K562 (cell line): ENCODE results near the gene CDHR2. TPM values are rescaled to one million over a fixed set of nuclear protein-coding genes. Genes with fewer than 3 reads are reported as not detected.

Experiments used
- CCAR2 ChIP-seq: fragments of 200-400 bp; formaldehyde crosslinking; IDR thresholded peaks from 2 replicates; pipeline ENCODE4 v1.6.1; 2017; ENCODE audit warnings: mild to moderate bottlenecking, low read depth, low read length
- HOXB6 ChIP-seq: fragments of 250-450 bp; sonication (Bioruptor Pico); IDR thresholded peaks from 2 replicates; pipeline ENCODE4 v1.5.1; 2022; ENCODE audit warnings: mild to moderate bottlenecking, borderline replicate concordance
- MAFK ChIP-seq: IDR thresholded peaks from 2 replicates; pipeline ENCODE4 v1.6.1; 2011; ENCODE audit warnings: low read length, improper control_type of control experiment
- POLR2AphosphoS2 ChIP-seq: IDR thresholded peaks from 2 replicates; pipeline ENCODE4 v1.6.1; 2012; ENCODE audit warnings: low read length, improper control_type of control experiment
- SOX6 ChIP-seq: fragments of 450-650 bp; IDR thresholded peaks from 2 replicates; pipeline ENCODE4 v1.6.1; 2014; ENCODE audit warnings: mild to moderate bottlenecking
- SRSF7 ChIP-seq: fragments of 200-400 bp; formaldehyde crosslinking; optimal IDR thresholded peaks from 2 replicates; pipeline ENCODE3; 2017; ENCODE audit warnings: mild to moderate bottlenecking, low read depth, low read length
- ZNF408 ChIP-seq: fragments of 250-450 bp; sonication (Bioruptor Pico); IDR thresholded peaks from 2 replicates; pipeline ENCODE4 v1.4.0; 2020; ENCODE audit warnings: low read depth, mild to moderate bottlenecking, moderate library complexity
- ZNF436 ChIP-seq: fragments of 250-450, 450-650 bp; sonication (Bioruptor Pico); formaldehyde crosslinking; IDR thresholded peaks from 2 replicates; pipeline ENCODE4 v1.7.0; 2020; ENCODE audit warnings: mild to moderate bottlenecking
- ZSCAN29 ChIP-seq: fragments of 450-650 bp; IDR thresholded peaks from 2 replicates; pipeline ENCODE4 v1.6.1; 2017
- polyA plus RNA-seq, 8 experiments: library from polyadenylated mRNA; depleted of rRNA in 4 of 8; stranded (reverse) in 5 of 8; unstranded in 3 of 8; fragments of >200 nt; fragmentation: Nextera tagmentation in 2 of 8; fragmentation: Illumina TruSeq in 1 of 8; extraction: Ambion mirVana in 2 of 8; extraction: Trizol in 1 of 8; gene quantifications; 2 replicates each; pipeline versions ENCODE4 v1.2.1 to v1.2.3, GENCODE V29; 2011 to 2014; ENCODE audit warnings: inconsistent platforms in 1 of 8, missing spikeins in 1 of 8
- total RNA-seq, 7 experiments: library from RNA; depleted of rRNA in 6 of 7; stranded (reverse); fragments of >200 nt in 6 of 7; fragmentation: Illumina TruSeq in 2 of 7; extraction: Trizol in 2 of 7; gene quantifications; 2 replicates each; pipeline versions ENCODE4 v1.2.1 to v1.2.3, GENCODE V29; 2011 to 2021; ENCODE audit warnings: low replicate concordance in 1 of 7
- TF ChIP-seq, protein P1 (sequence below): sonication (generic); formaldehyde crosslinking; IDR thresholded peaks from 2 replicates; pipeline ENCODE4 v1.8.0; 2022; ENCODE audit warnings: mild to moderate bottlenecking, missing genetic modification reagents
- TF ChIP-seq, protein P2 (sequence below), 2 experiments: IDR thresholded peaks; 2 replicates each; pipeline ENCODE4 v1.6.1; 2011; ENCODE audit warnings: borderline replicate concordance in 1 of 2, control low read depth in 1 of 2, low read depth in 1 of 2, low read length in 1 of 2, mild to moderate bottlenecking in 1 of 2, mixed read lengths in 1 of 2, moderate library complexity in 1 of 2; ENCODE audit not compliant: insufficient read depth in 1 of 2, insufficient read length in 1 of 2, poor library complexity in 1 of 2, severe bottlenecking in 1 of 2; ENCODE audit errors: extremely low read depth in 1 of 2

The CDHR2 gene
- total and polyA plus RNA-seq, 9 of the 15 experiments (the other 6 are each of a cell fraction or from before 2014, with no cell fraction given): 0.01 to 0.62 (median 0.09) TPM; not detected in 2

DNA sequence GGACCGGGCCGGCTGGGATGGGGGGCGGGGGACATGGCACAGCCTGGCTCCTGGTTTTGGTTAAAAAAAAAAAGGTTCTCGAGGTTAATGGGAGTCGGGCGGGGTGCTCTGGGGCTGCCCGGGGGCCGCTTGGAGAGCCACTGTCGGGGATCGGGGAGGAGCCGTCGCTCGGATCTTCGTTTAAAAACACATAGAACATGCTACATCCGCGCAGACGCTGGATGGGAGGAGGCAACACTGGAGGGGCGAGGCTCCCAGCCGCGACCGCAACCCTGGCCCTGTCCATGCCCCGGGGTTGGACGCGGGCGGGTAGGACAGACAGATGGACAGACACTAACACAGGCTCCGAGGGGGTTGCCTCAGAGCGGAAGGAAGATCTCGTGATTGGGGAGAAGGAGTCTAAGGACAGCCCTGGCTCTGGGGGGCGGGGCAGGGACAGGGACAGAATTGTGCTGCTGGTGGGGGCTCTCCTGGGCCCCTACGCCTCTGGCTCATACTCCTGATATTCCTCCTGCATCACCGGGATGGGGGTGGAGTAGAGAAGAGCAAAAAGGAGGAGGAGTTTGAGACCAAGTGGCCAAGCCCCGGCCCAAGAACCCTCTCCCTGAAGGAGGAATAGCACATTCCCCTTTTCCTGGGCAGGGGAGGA lies 71.3 kb downstream of the CDHR2 start (continued):
- TF ChIP-seq, protein P1, sequence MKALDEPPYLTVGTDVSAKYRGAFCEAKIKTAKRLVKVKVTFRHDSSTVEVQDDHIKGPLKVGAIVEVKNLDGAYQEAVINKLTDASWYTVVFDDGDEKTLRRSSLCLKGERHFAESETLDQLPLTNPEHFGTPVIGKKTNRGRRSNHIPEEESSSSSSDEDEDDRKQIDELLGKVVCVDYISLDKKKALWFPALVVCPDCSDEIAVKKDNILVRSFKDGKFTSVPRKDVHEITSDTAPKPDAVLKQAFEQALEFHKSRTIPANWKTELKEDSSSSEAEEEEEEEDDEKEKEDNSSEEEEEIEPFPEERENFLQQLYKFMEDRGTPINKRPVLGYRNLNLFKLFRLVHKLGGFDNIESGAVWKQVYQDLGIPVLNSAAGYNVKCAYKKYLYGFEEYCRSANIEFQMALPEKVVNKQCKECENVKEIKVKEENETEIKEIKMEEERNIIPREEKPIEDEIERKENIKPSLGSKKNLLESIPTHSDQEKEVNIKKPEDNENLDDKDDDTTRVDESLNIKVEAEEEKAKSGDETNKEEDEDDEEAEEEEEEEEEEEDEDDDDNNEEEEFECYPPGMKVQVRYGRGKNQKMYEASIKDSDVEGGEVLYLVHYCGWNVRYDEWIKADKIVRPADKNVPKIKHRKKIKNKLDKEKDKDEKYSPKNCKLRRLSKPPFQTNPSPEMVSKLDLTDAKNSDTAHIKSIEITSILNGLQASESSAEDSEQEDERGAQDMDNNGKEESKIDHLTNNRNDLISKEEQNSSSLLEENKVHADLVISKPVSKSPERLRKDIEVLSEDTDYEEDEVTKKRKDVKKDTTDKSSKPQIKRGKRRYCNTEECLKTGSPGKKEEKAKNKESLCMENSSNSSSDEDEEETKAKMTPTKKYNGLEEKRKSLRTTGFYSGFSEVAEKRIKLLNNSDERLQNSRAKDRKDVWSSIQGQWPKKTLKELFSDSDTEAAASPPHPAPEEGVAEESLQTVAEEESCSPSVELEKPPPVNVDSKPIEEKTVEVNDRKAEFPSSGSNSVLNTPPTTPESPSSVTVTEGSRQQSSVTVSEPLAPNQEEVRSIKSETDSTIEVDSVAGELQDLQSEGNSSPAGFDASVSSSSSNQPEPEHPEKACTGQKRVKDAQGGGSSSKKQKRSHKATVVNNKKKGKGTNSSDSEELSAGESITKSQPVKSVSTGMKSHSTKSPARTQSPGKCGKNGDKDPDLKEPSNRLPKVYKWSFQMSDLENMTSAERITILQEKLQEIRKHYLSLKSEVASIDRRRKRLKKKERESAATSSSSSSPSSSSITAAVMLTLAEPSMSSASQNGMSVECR: no peak
- no peak for TF ChIP-seq HOXB6 (CRISPR knock-in tag)
- TF ChIP-seq POLR2AphosphoS2: no peak
- TF ChIP-seq ZNF436 (CRISPR knock-in tag): no peak
- TF ChIP-seq ZNF408 (CRISPR knock-in tag): no peak
- TF ChIP-seq MAFK: no peak
- TF ChIP-seq, protein P2, sequence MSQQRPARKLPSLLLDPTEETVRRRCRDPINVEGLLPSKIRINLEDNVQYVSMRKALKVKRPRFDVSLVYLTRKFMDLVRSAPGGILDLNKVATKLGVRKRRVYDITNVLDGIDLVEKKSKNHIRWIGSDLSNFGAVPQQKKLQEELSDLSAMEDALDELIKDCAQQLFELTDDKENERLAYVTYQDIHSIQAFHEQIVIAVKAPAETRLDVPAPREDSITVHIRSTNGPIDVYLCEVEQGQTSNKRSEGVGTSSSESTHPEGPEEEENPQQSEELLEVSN (IDR thresholded peaks at IDR 0.05; ENCODE audit: borderline replicate concordance in 1 of 2, extremely low read depth in 1 of 2, insufficient read depth in 1 of 2, insufficient read length in 1 of 2, low read depth in 1 of 2, low read length in 1 of 2, poor library complexity in 1 of 2, severe bottlenecking in 1 of 2): peak in 1 of 2 experiments; percentile 52
- TF ChIP-seq ZSCAN29: no peak
- no peak for TF ChIP-seq CCAR2
- TF ChIP-seq SOX6: no peak
- TF ChIP-seq SRSF7: no peak
